Skeletal muscle tissue (tissue), 4 donors: ENCODE measurements around the gene OOSP4B. TPM values are rescaled to one million over a fixed set of nuclear protein-coding genes. Genes with fewer than 3 reads are reported as not detected.
"Not testable (repeated sequence)": the region's sequence is repeated elsewhere in the genome, so short reads cannot be mapped to it uniquely, and the experiment has no call there.

ENCODE experiments used
- H3K27ac ChIP-seq: one replicate; pipeline ENCODE4 v1.7.0; 2013; ENCODE audit warnings: mild to moderate bottlenecking, low read depth, low read length, inconsistent platforms
- H3K27me3 ChIP-seq, 3 donors: one replicate each; pipeline ENCODE4 v1.7.0; 2013; ENCODE audit warnings: low read length in 3 of 3; ENCODE audit not compliant: control insufficient read depth in 3 of 3, insufficient read depth in 3 of 3
- H3K36me3 ChIP-seq, 3 donors: one replicate each; pipeline ENCODE4 v1.7.0; 2013; ENCODE audit warnings: low read length in 3 of 3; ENCODE audit not compliant: control insufficient read depth in 3 of 3, insufficient read depth in 3 of 3
- H3K4me1 ChIP-seq, 3 donors: one replicate each; pipeline ENCODE4 v1.7.0; 2013; ENCODE audit warnings: low read length in 3 of 3, mild to moderate bottlenecking in 3 of 3; ENCODE audit not compliant: control insufficient read depth in 3 of 3, insufficient read depth in 3 of 3
- H3K4me3 ChIP-seq, 3 donors: one replicate each; pipeline ENCODE4 v1.7.0; 2013; ENCODE audit warnings: low read length in 3 of 3
- H3K9ac ChIP-seq, 3 donors: one replicate each; pipeline ENCODE4 v1.7.0; 2013; ENCODE audit warnings: low read length in 3 of 3, mild to moderate bottlenecking in 3 of 3, moderate library complexity in 2 of 3, low read depth in 1 of 3
- H3K9me3 ChIP-seq, 3 donors: one replicate each; pipeline ENCODE4 v1.7.0; 2013; ENCODE audit warnings: low read length in 3 of 3; ENCODE audit not compliant: control insufficient read depth in 3 of 3
- total RNA-seq: library from RNA; depleted of rRNA; stranded (reverse); fragments of >200 nt; gene quantifications from one replicate; pipeline ENCODE4 v1.2.3, GENCODE V29; 2014
- donor health status: Osteomylitis.

The OOSP4B gene
- total RNA-seq, 1 donor from 2014 or later, result not detected

GRCh38 chr11:60056349-60056969 lies 39.5 kb downstream of the OOSP4B start, which contains the start of gene MS4A3:
MS4A3 (plus strand) TSS chr11:60056665; CDS start chr11:60061161, 4,496 bp downstream.
- Histone ChIP-seq H3K9me3 (peaks cover 0 to 2% (median 0%) of the 10 kb centered on the region in 3 donors), H3K4me1 (no peaks in the 10 kb centered on the region), H3K27ac (no peak within 1 kb of the TSS), H3K4me3 (no peak within 1 kb of the TSS), H3K27me3 (no peaks in the 10 kb centered on the region), H3K36me3 (no peaks in the 10 kb centered on the region), H3K9ac (no peak within 1 kb of the TSS)

GRCh38 chr11:60059052-60059451 lies 42.1 kb downstream of the OOSP4B start:
- Histone ChIP-seq H3K9me3 (peaks cover 0 to 2% (median 0%) of the 10 kb centered on the region in 3 donors), H3K36me3 (no peaks in the 10 kb centered on the region), H3K4me1 (no peaks in the 10 kb centered on the region), H3K4me3 (no peak overlapping the region), H3K27ac (no peak overlapping the region), H3K27me3 (no peaks in the 10 kb centered on the region), H3K9ac (no peak overlapping the region)

GRCh38 chr11:60059521-60060240 lies 42.7 kb downstream of the OOSP4B start:
- H3K36me3 ChIP-seq, result no peaks in the 10 kb centered on the region
- no peak overlapping the region for H3K9ac ChIP-seq
- H3K9me3 ChIP-seq, result peaks cover 0 to 2% (median 0%) of the 10 kb centered on the region in 3 donors
- no peaks in the 10 kb centered on the region for H3K27me3 ChIP-seq
- H3K4me3 ChIP-seq, result no peak overlapping the region
- no peak overlapping the region for H3K27ac ChIP-seq
- no peaks in the 10 kb centered on the region for H3K4me1 ChIP-seq

DNA sequence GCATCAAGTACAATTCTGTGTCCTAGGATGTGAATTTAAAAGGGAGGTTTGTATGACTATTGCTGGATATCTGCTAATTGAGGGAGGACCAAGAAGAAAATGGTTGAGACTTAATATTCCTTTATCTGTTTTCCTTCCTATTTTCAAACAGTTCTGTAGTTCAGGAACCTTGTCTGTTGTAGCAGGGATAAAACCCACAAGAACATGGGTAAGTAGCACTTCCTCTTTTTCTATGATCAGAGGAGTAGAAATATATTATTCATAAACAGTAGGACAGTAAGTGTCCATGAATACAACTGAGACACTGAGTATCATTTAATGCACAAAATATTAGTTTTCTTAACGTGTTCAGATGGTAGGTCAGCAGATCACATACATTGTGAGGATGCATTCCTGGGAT lies 47.1 kb downstream of the OOSP4B start:
- no peaks in the 10 kb centered on the region for H3K36me3 ChIP-seq
- H3K4me1 ChIP-seq, result no peaks in the 10 kb centered on the region
- no peaks in the 10 kb centered on the region for H3K27me3 ChIP-seq
- H3K9me3 ChIP-seq, result no peaks in the 10 kb centered on the region
- no peak overlapping the region for H3K9ac ChIP-seq
- H3K27ac ChIP-seq, result no peak overlapping the region
- H3K4me3 ChIP-seq, result no peak overlapping the region

GRCh38 chr11:60065801-60066200 lies 48.8 kb downstream of the OOSP4B start:
- Histone ChIP-seq H3K27ac (no peak overlapping the region), H3K4me1 (no peaks in the 10 kb centered on the region), H3K4me3 (no peak overlapping the region), H3K36me3 (no peaks in the 10 kb centered on the region), H3K9ac (no peak overlapping the region), H3K27me3 (no peaks in the 10 kb centered on the region), H3K9me3 (no peaks in the 10 kb centered on the region)

DNA sequence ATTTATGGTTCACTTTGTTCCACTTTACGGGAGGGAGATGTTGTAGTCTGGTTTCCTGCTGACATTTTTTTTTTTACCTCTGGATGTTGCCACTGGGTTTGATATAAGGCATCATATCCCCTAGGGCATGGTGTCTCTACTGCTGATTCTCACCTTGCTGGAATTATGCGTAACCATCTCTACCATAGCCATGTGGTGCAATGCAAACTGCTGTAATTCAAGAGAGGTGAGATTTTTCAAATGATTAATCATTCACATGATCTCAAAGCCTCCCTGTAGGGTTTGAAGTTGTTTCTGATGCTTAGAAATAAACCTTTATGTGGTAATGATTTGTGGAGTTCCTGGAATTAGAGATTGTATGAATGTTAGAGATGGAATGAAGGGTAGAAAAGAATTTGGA lies 52.5 kb downstream of the OOSP4B start:
- Histone ChIP-seq H3K27ac (no peak overlapping the region), H3K27me3 (no peaks in the 10 kb centered on the region), H3K36me3 (no peaks in the 10 kb centered on the region), H3K9me3 (no peaks in the 10 kb centered on the region), H3K4me1 (no peaks in the 10 kb centered on the region), H3K9ac (no peak overlapping the region), H3K4me3 (no peak overlapping the region)

- not testable (repeated sequence) for H3K9ac ChIP-seq, H3K4me1 ChIP-seq, H3K4me3 ChIP-seq, H3K27me3 ChIP-seq, H3K9me3 ChIP-seq, H3K27ac ChIP-seq, H3K36me3 ChIP-seq
Measured at GRCh38 chr11:60071644-60072043, 54.7 kb downstream of the OOSP4B start.

DNA sequence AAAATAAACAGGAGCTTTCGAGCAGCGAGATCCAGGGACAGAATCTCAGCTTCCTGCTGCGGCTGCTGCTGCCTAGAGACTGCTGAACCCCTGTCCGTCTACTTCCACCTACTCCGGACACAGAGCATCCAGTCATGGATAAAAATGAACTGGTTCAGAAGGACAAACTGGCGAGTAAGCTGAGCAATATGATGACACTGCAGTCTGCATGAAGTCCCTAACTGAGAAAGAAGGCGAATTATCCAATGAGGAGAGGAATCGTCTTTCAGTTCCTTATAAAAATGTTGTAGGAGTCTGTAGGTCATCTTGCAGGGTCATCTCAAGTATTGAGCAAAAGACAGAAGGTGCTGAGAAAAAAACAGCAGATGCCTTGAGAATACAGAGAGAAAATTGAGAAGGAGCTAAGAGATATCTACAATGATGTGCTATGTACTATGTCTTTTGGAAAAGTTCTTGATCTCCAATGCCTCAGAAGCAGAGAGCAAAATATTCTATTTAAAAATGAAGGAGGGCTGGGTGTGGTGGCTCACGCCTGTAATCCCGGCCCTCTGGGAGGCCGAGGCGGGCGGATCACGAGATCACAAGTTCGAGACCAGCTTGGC lies 60.3 kb downstream of the OOSP4B start:
- H3K4me3 ChIP-seq, result no peak overlapping the region
- H3K27me3 ChIP-seq, result no peaks in the 10 kb centered on the region
- H3K36me3 ChIP-seq, result no peaks in the 10 kb centered on the region
- H3K27ac ChIP-seq, result no peak overlapping the region
- H3K9ac ChIP-seq, result no peak overlapping the region
- H3K9me3 ChIP-seq, result no peaks in the 10 kb centered on the region
- no peaks in the 10 kb centered on the region for H3K4me1 ChIP-seq

- Histone ChIP-seq H3K27me3 (no peaks in the 10 kb centered on the region), H3K9me3 (no peaks in the 10 kb centered on the region), H3K4me3 (no peak overlapping the region), H3K36me3 (no peaks in the 10 kb centered on the region), H3K9ac (no peak overlapping the region), H3K27ac (no peak overlapping the region), H3K4me1 (no peaks in the 10 kb centered on the region)
Measured at GRCh38 chr11:60077981-60078380, 61.0 kb downstream of the OOSP4B start.

- Histone ChIP-seq H3K36me3 (no peaks in the 10 kb centered on the region), H3K27me3 (no peaks in the 10 kb centered on the region), H3K9ac (no peak overlapping the region), H3K4me3 (no peak overlapping the region), H3K4me1 (no peaks in the 10 kb centered on the region), H3K27ac (no peak overlapping the region), H3K9me3 (no peaks in the 10 kb centered on the region)
Measured at GRCh38 chr11:60078745-60079144, 61.8 kb downstream of the OOSP4B start.
